Measurements from ENCODE around the gene PHC2.
A peak's percentile ranks its signal among the peaks of the same experiment; 100 is the strongest.

PHC2 gene

DNA sequence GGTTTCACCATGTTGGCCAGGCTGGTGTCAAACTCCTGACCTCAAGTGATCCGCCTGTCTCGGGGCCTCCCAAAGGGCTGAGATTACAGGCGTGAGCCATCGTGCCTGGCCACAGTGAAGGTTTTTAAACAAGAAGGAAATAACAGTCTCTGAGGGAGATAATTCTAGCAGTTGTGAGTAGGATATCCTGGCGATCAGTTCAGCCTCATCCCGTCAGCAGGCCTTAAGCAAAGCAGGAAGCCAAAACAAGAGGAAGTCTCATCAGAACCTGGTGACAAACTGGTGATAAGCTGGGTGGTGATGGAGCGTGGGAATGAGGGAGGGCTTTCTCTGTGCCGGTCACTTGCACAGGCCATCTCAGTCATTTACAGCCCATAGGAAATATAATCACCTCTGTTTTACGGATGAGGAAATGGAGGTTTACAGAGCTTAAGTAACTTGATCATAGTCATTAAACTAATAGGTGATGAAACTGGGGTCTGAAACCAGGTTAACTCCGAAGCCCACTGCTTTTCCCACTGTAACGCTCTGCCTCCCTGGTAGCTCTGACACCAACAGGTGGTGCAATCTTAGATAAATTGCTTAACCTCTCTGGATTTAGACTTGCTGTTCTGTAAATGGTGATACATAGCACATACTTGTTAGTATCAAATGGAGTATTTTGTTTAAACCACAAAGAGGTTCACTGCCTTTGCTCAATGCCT lies 69.2 kb downstream of the PHC2 start:
- no peak for DNase-seq (ENCODE audit: insufficient read length, low spot score)
- peak; percentile 61 for FAIRE-seq
- TF ChIP-seq POLR2A (IDR thresholded peaks at IDR 0.05; ENCODE audit: low read depth, low read length) (no peak), POLR2AphosphoS5 (IDR thresholded peaks at IDR 0.05; ENCODE audit: low read depth, low read length) (no peak), PAX5 (IDR thresholded peaks at IDR 0.05; ENCODE audit: insufficient read depth, low read length, severe bottlenecking) (no peak)

- TF ChIP-seq POU2F2 (IDR thresholded peaks at IDR 0.05; ENCODE audit: low read depth, low read length) (no peak), POLR2A (IDR thresholded peaks at IDR 0.05; ENCODE audit: low read depth, low read length) (no peak), POLR2AphosphoS5 (IDR thresholded peaks at IDR 0.05; ENCODE audit: low read depth, low read length) (no peak), TAF1 (IDR thresholded peaks at IDR 0.05; ENCODE audit: low read depth, low read length) (no peak), PAX5 (IDR thresholded peaks at IDR 0.05; ENCODE audit: insufficient read depth, low read length, severe bottlenecking) (no peak), SPI1 (IDR thresholded peaks at IDR 0.05; ENCODE audit: low read depth, low read length) (no peak)
- FAIRE-seq (no peak), DNase-seq (ENCODE audit: insufficient read length, low spot score) (no peak)
These were observed 70.5 kb downstream of the PHC2 start for GRCh38 chr1:33360367-33360766.

- TF ChIP-seq POLR2AphosphoS5 (IDR thresholded peaks at IDR 0.05; ENCODE audit: low read depth, low read length) (no peak), POLR2A (IDR thresholded peaks at IDR 0.05; ENCODE audit: low read depth, low read length) (no peak), POU2F2 (IDR thresholded peaks at IDR 0.05; ENCODE audit: low read depth, low read length) (no peak), TAF1 (IDR thresholded peaks at IDR 0.05; ENCODE audit: low read depth, low read length) (no peak)
- no peak for DNase-seq (ENCODE audit: insufficient read length, low spot score)
- no peak for FAIRE-seq
These were observed 71.0 kb downstream of the PHC2 start for GRCh38 chr1:33359931-33360330.

GRCh38 chr1:33358795-33359503 lies 71.9 kb downstream of the PHC2 start:
- no peak for FAIRE-seq
- no peak for DNase-seq (ENCODE audit: insufficient read length, low spot score)
- TF ChIP-seq SPI1 (IDR thresholded peaks at IDR 0.05; ENCODE audit: low read depth, low read length) = no peak
- TF ChIP-seq TAF1 (IDR thresholded peaks at IDR 0.05; ENCODE audit: low read depth, low read length) = no peak
- no peak for TF ChIP-seq POLR2A (IDR thresholded peaks at IDR 0.05; ENCODE audit: low read depth, low read length)
- TF ChIP-seq PAX5 (IDR thresholded peaks at IDR 0.05; ENCODE audit: insufficient read depth, low read length, severe bottlenecking) = no peak
- no peak for TF ChIP-seq POLR2AphosphoS5 (IDR thresholded peaks at IDR 0.05; ENCODE audit: low read depth, low read length)
- no peak for TF ChIP-seq POU2F2 (IDR thresholded peaks at IDR 0.05; ENCODE audit: low read depth, low read length)

GRCh38 chr1:33358114-33358794 lies 72.6 kb downstream of the PHC2 start:
- FAIRE-seq = no peak
- no peak for TF ChIP-seq POU2F2 (IDR thresholded peaks at IDR 0.05; ENCODE audit: low read depth, low read length)
- no peak for TF ChIP-seq SPI1 (IDR thresholded peaks at IDR 0.05; ENCODE audit: low read depth, low read length)
- no peak for TF ChIP-seq POLR2AphosphoS5 (IDR thresholded peaks at IDR 0.05; ENCODE audit: low read depth, low read length)
- no peak for TF ChIP-seq TAF1 (IDR thresholded peaks at IDR 0.05; ENCODE audit: low read depth, low read length)
- TF ChIP-seq PAX5 (IDR thresholded peaks at IDR 0.05; ENCODE audit: insufficient read depth, low read length, severe bottlenecking) = no peak
- TF ChIP-seq POLR2A (IDR thresholded peaks at IDR 0.05; ENCODE audit: low read depth, low read length) = no peak
- no peak for DNase-seq (ENCODE audit: insufficient read length, low spot score)

- no peak for FAIRE-seq
- TF ChIP-seq SPI1 (IDR thresholded peaks at IDR 0.05; ENCODE audit: low read depth, low read length) (no peak), POLR2A (IDR thresholded peaks at IDR 0.05; ENCODE audit: low read depth, low read length) (no peak), POLR2AphosphoS5 (IDR thresholded peaks at IDR 0.05; ENCODE audit: low read depth, low read length) (no peak), TAF1 (IDR thresholded peaks at IDR 0.05; ENCODE audit: low read depth, low read length) (no peak), POU2F2 (IDR thresholded peaks at IDR 0.05; ENCODE audit: low read depth, low read length) (no peak)
These were observed 73.8 kb downstream of the PHC2 start for GRCh38 chr1:33357099-33357498.

DNA sequence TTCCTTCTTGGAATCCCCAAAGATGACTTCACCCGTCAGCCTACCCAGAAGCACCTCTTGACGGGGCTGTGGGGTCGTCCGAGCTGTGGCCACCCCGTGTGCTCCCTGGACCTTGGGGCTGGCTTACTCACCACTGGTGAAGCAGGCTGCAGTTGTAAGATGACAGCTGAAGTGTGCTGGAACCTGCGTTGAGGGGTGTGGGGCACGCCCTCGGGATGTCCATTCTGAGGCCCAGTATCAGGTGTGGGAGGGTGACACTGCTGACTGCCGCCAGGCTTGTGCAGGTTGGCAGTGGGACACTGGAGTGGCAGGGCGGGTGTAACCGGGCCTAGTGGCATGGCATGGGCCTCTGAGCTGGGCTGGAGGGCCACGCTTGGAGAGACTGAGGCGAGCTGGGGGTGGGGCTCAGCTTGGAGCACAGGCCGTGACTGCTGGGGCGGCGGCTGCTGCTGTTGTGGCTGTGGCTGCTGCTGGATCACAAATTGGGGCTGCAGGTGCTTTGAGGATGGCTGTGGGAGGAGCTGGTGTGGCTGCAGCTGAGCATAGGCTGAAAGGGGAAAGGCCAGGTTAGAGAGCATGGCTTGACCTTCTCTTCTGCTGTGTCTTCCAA lies 76.1 kb downstream of the PHC2 start:
- FAIRE-seq (no peak), DNase-seq (ENCODE audit: insufficient read length, low spot score) (no peak)
- TF ChIP-seq PAX5 (IDR thresholded peaks at IDR 0.05; ENCODE audit: insufficient read depth, low read length, severe bottlenecking) = no peak
- no peak for TF ChIP-seq TAF1 (IDR thresholded peaks at IDR 0.05; ENCODE audit: low read depth, low read length)
- no peak for TF ChIP-seq SPI1 (IDR thresholded peaks at IDR 0.05; ENCODE audit: low read depth, low read length)
- TF ChIP-seq POU2F2 (IDR thresholded peaks at IDR 0.05; ENCODE audit: low read depth, low read length) = no peak

More at GRCh38 chr1:33357099-33357498, 73.8 kb downstream of the PHC2 start:
- no peak for DNase-seq (ENCODE audit: insufficient read length, low spot score)

DNA sequence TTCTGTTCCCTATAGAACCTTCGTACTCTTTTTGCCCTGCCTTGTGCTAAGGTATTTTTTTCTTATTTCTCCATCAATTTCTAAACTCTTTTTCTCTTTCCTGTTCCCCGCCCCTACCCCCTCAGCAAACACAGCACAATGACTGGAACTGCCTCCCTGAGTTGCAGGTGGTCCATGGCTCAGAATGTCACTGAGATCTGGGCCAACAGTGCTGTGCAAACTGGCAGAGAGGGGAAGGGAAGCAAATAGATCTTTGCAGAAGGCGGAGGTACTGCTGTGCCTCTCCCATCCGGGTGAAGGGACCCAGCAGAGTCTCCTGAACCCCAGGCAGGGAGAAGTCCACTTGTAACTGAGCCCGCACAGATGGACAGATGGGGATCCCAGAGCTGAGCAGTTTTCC lies 77.4 kb downstream of the PHC2 start:
- FAIRE-seq = no peak
- no peak for DNase-seq (ENCODE audit: insufficient read length, low spot score)
- TF ChIP-seq POLR2AphosphoS5 (IDR thresholded peaks at IDR 0.05; ENCODE audit: low read depth, low read length) (no peak), SPI1 (IDR thresholded peaks at IDR 0.05; ENCODE audit: low read depth, low read length) (no peak), POU2F2 (IDR thresholded peaks at IDR 0.05; ENCODE audit: low read depth, low read length) (no peak), PAX5 (IDR thresholded peaks at IDR 0.05; ENCODE audit: insufficient read depth, low read length, severe bottlenecking) (no peak), POLR2A (IDR thresholded peaks at IDR 0.05; ENCODE audit: low read depth, low read length) (no peak), TAF1 (IDR thresholded peaks at IDR 0.05; ENCODE audit: low read depth, low read length) (no peak)

DNA sequence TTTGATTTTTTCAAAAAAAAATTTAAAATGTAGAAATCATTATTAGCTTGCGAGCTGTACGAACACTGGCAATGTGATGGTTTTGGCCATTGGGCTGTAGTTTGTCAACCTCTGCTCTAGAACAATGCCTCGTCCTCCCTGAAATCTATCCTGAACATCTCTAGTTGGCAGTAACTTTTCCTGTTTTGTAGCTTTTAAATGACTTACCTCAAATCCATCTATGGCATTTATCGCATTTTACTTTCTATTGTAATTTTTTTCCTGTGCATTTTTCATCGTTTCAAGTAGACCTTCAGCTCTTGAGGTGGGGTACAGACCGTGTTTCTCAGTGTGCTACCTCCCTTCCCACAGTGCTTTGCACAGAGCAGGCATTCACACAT lies 79.6 kb downstream of the PHC2 start:
- FAIRE-seq (no peak), DNase-seq (ENCODE audit: insufficient read length, low spot score) (no peak)

More for the DNA sequence above, 79.6 kb downstream of the PHC2 start:
- TF ChIP-seq POLR2AphosphoS5 (IDR thresholded peaks at IDR 0.05; ENCODE audit: low read depth, low read length) (no peak), PAX5 (IDR thresholded peaks at IDR 0.05; ENCODE audit: insufficient read depth, low read length, severe bottlenecking) (no peak), POLR2A (IDR thresholded peaks at IDR 0.05; ENCODE audit: low read depth, low read length) (no peak), TAF1 (IDR thresholded peaks at IDR 0.05; ENCODE audit: low read depth, low read length) (no peak), POU2F2 (IDR thresholded peaks at IDR 0.05; ENCODE audit: low read depth, low read length) (no peak), SPI1 (IDR thresholded peaks at IDR 0.05; ENCODE audit: low read depth, low read length) (no peak)
